Fibroblast of pulmonary artery (primary cell): ENCODE results near the gene OPRD1.

Experiments used
- DNase-seq: peaks from one replicate; pipeline ENCODE4 v3.0.0-alpha.2; 2010; ENCODE audit warnings: low read depth
- H3K4me3 ChIP-seq: replicated peaks from 2 replicates; pipeline ENCODE4 v1.5.1; 2011; ENCODE audit warnings: low read depth, mild to moderate bottlenecking, control low read depth, low read length, moderate library complexity
- TF ChIP-seq, protein P1 (sequence below): IDR thresholded peaks from 2 replicates; pipeline ENCODE4 v1.5.1; 2011; ENCODE audit warnings: mild to moderate bottlenecking, control low read depth, low read length, inconsistent platforms; ENCODE audit errors: missing control alignments

The OPRD1 gene

DNA sequence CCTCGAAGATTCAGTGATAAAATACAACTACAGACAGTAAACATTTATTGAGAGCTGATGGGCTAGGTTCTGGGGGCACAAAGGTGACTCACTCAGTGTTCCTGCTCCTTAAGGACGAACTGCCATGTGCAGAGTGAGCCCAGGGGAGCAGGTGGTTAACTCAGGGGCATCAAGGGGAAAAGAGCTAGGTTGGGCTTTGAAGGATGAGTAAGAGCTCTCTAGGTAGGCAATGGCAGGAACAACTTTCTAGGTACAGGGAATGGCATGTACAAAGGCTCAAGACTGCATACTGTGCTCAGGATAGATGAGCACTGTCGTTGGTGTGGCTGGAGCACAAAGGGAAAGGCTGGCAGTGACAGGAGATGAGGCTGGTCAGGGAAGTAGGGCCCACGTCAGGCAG is 85.8 kb downstream of the OPRD1 start:
- no peak for DNase-seq
- no peak overlapping the region for H3K4me3 ChIP-seq
- TF ChIP-seq, protein P1, sequence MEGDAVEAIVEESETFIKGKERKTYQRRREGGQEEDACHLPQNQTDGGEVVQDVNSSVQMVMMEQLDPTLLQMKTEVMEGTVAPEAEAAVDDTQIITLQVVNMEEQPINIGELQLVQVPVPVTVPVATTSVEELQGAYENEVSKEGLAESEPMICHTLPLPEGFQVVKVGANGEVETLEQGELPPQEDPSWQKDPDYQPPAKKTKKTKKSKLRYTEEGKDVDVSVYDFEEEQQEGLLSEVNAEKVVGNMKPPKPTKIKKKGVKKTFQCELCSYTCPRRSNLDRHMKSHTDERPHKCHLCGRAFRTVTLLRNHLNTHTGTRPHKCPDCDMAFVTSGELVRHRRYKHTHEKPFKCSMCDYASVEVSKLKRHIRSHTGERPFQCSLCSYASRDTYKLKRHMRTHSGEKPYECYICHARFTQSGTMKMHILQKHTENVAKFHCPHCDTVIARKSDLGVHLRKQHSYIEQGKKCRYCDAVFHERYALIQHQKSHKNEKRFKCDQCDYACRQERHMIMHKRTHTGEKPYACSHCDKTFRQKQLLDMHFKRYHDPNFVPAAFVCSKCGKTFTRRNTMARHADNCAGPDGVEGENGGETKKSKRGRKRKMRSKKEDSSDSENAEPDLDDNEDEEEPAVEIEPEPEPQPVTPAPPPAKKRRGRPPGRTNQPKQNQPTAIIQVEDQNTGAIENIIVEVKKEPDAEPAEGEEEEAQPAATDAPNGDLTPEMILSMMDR, result no peak

DNA sequence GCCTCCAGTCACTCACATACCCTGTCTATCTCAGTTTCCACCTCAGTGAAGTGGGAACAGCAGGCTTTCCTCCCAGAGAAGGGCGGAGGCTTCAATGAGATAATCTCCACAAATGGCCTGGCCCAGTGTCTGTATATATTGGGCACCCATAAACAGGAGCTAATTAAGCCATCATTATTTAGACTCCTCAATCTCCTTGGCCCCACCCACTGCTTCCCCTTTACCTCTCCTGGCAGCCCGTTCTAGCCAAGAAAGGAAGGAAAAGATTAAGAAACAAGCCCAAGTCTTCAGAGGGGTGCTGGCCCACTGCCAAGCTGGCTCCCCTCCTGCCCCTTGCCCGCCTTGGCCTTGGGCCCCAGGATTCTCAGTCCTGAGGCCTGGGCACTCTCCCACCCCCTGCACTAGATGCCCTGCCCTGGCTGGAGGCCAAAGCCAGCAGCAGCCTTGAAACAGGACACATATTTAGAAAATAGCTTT is 86.5 kb downstream of the OPRD1 start:
- no peak for DNase-seq
- H3K4me3 ChIP-seq, result no peak overlapping the region
- TF ChIP-seq, protein P1, result no peak

DNA sequence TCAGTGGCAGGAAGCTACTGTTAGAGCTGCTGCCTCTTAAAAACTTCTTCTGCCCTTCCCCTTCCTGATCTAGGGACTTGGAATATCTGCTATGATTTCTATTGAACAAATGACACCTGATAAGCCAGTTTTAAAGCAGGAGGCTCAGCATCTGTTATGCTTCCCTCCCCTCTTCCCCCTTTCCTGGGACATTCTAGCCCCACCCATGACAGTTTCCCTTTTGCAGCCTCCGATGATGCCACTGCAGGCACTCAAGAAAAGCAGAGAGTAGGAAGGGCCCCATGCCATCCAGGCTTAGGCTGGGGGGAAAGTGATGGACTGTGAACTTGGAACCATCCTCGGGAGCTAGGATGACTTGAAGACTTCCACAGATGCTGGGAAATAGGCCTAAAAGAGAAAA is 87.3 kb downstream of the OPRD1 start:
- TF ChIP-seq, protein P1, result no peak
- no peak for DNase-seq
- H3K4me3 ChIP-seq, result no peak overlapping the region

DNA sequence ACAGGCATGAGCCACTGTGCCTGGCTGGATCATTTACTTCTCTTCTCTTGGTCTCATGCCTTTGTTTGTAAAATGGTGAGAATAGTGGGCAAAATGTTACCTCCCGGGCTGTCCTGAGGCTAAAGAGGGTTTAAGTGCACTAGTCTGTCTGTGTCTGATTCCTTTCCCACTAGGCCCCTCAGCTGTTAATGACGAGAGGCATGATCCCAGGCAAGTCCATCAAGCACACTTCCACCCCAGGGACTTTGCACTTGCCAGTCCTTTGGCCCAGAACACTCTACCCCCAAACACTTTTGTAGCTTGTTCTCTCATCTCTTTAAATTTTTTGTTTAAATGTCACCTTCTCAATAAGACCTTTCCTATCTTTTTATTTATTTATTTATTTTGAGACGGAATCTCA is 88.6 kb downstream of the OPRD1 start:
- no peak for DNase-seq
- no peak overlapping the region for H3K4me3 ChIP-seq
- TF ChIP-seq, protein P1, result no peak

DNA sequence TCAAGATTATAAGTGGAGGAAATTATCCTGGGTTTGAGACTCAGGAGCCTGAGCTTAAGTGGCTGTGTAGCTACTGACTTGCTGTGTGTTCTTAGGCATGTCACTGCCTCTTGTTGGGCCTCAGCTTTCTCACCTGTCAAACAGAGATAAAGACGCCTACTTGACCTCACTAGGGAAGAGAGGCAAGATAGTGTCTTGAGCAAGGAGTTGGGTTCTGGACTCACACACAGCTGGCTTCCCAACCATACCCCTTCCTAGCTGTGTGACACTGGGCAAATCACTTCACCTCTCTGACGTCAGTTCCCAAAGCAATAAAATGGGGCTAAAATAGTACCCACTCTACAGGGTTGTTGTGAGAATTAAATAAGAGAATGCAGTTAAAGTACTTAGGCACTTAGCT is 90.8 kb downstream of the OPRD1 start:
- TF ChIP-seq, protein P1, result no peak
- no peak for DNase-seq
- no peak overlapping the region for H3K4me3 ChIP-seq

DNA sequence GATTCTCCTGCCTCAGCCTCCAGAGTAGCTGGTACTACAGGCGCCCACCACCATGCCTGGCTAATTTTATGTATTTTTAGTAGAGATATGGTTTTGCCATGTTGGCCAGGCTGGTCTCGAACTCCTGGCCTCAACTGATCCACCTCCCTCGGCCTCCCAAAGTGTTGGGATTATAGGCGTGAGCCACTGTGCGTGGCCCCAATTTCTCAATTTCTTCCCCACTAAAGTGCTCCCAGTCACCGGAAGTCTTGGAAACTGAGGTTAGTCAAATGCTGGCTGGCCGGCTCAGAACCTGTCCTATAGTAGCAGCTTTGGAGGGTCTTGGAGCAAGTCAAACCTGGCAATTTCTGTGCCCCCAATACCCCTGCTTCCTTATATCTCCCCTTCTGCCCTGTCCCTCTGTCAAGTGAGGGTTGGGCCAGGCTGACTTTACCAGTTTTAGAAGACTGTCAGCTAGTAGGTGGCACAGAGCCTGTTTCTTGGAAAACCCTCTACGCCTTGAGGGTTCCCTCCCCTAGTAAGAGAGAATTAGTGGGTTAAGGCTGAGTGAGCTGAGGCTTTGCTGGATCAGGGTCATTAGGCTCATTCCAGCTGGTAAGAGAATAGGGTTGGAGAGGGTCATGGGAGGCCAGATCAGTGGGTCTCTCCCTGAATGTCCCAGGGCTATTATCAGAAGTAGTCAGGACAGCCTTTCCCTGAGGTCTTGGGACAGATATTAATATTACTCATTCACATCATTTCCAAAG is 94.1 kb downstream of the OPRD1 start:
- TF ChIP-seq, protein P1, result no peak
- no peak overlapping the region for H3K4me3 ChIP-seq
- DNase-seq, result no peak

DNA sequence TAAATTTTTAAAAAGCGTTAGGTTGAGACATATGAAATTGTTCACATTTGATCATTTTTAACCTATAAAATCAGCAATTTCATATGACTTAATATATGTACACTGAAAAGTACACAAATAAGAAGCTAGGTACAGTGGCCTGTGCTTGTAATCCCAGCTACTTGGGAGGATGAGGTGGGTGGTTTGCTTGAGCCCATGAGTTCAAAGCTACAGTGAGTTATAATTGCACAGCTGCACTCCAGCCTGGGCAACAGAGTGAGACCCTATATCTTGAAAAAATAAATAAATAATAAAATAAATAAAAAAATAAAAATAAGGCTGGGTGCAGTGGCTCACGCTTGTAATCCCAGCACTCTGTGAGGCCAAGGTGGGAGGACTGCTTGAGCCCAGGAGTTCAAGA is 97.2 kb downstream of the OPRD1 start:
- TF ChIP-seq, protein P1, result no peak
- no peak overlapping the region for H3K4me3 ChIP-seq
- no peak for DNase-seq
